Nephron (organoid): Measurements from ENCODE around the gene INSR.

Source experiments
- H3K27ac Mint-ChIP-seq, 3 experiments: 2 replicates each; pipeline ENCODE4 v1.8.0; 2020; ENCODE audit warnings: mixed read lengths in 3 of 3, mild to moderate bottlenecking in 2 of 3, moderate library complexity in 1 of 3
- H3K27me3 Mint-ChIP-seq: 2 replicates; pipeline ENCODE4 v1.8.0; 2021; ENCODE audit warnings: low read depth, mild to moderate bottlenecking, moderate library complexity, mixed read lengths
- H3K36me3 Mint-ChIP-seq: 2 replicates; pipeline ENCODE4 v1.8.0; 2020; ENCODE audit warnings: low read depth, mixed read lengths
- H3K4me1 Mint-ChIP-seq: 2 replicates; pipeline ENCODE4 v1.8.0; 2020; ENCODE audit warnings: mixed read lengths
- H3K4me3 Mint-ChIP-seq, 3 experiments: 2 replicates each; pipeline ENCODE4 v1.8.0; 2020; ENCODE audit warnings: mild to moderate bottlenecking in 3 of 3, mixed read lengths in 3 of 3, moderate library complexity in 2 of 3
- H3K9me3 Mint-ChIP-seq: 2 replicates; pipeline ENCODE4 v1.8.0; 2020; ENCODE audit warnings: mixed read lengths
- CTCF ChIP-seq, 3 experiments: fragments of 200-600 bp; sonication (generic); IDR thresholded peaks; one replicate each; pipeline ENCODE4 v1.5.0; 2021; ENCODE audit warnings: antibody characterized with exemption in 3 of 3; ENCODE audit not compliant: unreplicated experiment in 3 of 3

Gene INSR

DNA sequence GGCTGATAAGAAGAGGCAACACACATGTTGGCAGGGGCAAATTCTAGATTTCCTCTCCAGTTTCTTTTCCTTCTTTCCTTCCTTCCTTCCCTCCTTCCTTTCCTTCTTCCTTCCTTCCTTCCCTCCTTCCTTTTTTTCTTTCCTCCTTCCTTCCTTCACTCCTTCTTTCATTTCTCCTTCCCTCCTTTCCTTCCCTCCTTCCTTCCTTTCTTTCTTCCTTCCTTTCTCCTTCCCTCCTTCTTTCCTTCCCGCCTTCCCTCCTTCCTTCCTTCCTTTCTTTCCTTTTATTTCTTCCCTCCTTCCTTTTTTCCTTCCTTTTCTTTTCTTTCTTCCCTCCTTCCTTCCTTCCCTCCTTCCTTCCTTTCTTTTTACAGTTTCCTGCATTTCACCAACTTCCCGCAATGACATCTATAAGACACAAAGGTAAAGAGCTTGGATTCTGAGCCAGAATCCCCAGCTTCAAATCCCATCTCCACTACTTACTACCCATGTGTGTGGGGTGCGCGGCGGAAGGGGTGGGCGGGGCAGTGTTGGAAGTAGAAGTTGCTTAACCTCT is 35.3 kb downstream of the INSR start:
- H3K4me1 Mint-ChIP-seq: peaks cover 4% of the 10 kb centered on the region
- no peak for TF ChIP-seq CTCF (IDR thresholded peaks at IDR 0.05; ENCODE audit: unreplicated experiment in 3 of 3)
- no peak overlapping the region for H3K4me3 Mint-ChIP-seq
- no peaks in the 10 kb centered on the region for H3K36me3 Mint-ChIP-seq
- no peak overlapping the region for H3K27ac Mint-ChIP-seq
- no peaks in the 10 kb centered on the region for H3K9me3 Mint-ChIP-seq
- no peaks in the 10 kb centered on the region for H3K27me3 Mint-ChIP-seq

DNA sequence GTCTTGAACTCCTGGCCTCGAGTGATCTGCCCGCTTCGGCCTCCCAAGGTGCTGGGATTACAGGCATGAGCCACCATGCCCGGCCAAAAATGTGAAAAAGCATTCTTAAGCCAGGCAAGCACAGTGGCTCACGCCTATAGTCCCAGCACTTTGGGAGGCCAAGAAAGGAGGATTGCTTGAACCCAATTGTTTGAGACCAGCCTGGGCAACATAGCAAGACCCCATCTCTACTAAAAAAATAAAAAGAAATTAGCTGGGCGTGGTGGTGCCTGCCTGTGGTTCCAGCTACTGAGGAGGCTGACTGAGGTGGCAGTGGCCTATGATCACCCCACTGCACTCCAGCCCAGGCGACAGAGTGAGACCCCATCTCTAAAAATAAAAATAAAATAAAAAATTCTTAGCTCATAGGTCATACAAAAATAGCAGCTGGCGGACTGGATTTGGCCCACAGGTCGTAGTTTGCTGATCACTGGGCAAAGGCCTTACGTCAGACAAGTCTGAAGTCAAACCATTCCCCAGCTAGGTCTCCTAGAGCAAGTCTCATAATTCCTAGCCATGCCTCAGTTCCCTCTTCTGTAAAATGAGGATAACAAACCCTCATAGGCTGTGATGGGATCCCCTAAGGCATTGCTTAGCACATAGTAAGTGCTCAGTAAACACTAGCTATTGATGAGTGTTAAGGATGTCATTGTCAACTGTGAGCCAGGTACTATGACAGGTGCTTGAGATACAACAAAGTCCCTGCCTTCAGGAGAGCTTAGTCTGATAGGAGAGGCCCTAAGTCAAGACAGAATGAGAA is 36.0 kb downstream of the INSR start:
- TF ChIP-seq CTCF (IDR thresholded peaks at IDR 0.05; ENCODE audit: unreplicated experiment in 3 of 3): no peak
- H3K36me3 Mint-ChIP-seq: no peaks in the 10 kb centered on the region
- H3K4me1 Mint-ChIP-seq: peaks cover 4% of the 10 kb centered on the region
- H3K27me3 Mint-ChIP-seq: no peaks in the 10 kb centered on the region
- H3K9me3 Mint-ChIP-seq: no peaks in the 10 kb centered on the region
- no peak overlapping the region for H3K27ac Mint-ChIP-seq
- H3K4me3 Mint-ChIP-seq: no peak overlapping the region

GRCh38 chr19:7257148-7258040 is 36.8 kb downstream of the INSR start:
- Mint-ChIP-seq H3K9me3 (no peaks in the 10 kb centered on the region), H3K27me3 (no peaks in the 10 kb centered on the region), H3K27ac (peak overlapping the region in 1 of 3 experiments; percentile 63), H3K4me3 (no peak overlapping the region), H3K4me1 (peaks cover under 1% of the 10 kb centered on the region), H3K36me3 (no peaks in the 10 kb centered on the region)
- no peak for TF ChIP-seq CTCF (IDR thresholded peaks at IDR 0.05; ENCODE audit: unreplicated experiment in 3 of 3)

DNA sequence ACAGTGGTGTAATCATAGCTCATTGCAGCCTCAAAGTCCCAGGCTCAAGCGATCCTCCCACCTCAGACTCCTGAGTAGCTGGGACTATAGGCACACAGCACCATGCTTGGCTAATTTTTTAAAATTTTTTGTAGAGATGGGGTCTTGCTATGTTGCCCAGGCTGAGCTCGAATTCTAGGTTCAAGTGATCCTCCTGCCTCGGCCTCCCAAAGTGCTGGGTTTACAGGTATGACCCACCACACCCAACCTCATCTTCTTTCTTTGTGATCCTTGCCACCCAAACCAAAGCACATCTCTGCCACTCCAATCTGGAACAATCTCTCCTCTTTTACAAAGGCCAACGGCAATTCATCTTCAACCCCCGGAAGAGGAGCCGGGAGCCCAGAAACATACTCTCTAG is 38.6 kb downstream of the INSR start:
- TF ChIP-seq CTCF (IDR thresholded peaks at IDR 0.05; ENCODE audit: unreplicated experiment in 3 of 3): no peak
- H3K4me1 Mint-ChIP-seq: no peaks in the 10 kb centered on the region
- no peaks in the 10 kb centered on the region for H3K36me3 Mint-ChIP-seq
- H3K27me3 Mint-ChIP-seq: no peaks in the 10 kb centered on the region
- H3K27ac Mint-ChIP-seq: no peak overlapping the region
- H3K9me3 Mint-ChIP-seq: no peaks in the 10 kb centered on the region
- H3K4me3 Mint-ChIP-seq: no peak overlapping the region

DNA sequence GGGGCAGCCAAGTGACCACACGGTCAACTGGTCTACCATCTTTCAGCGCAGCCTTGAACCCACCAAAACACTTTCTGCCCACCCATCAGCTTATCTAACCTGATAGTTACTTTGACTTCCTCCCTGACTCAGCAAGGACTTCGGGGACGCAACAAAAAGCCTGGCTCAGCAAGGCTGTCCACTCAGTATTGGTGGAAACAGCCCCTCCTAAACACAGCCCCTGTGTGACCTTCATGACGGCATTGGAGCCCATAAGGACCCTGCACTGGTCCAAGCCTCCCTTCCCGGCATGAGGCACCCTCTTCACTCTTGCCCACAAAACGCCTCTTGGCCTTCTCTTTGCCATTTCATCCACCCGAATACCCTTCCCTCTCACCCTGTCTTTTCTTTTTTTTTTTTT is 39.1 kb downstream of the INSR start:
- no peaks in the 10 kb centered on the region for H3K9me3 Mint-ChIP-seq
- H3K36me3 Mint-ChIP-seq: no peaks in the 10 kb centered on the region
- no peak overlapping the region for H3K27ac Mint-ChIP-seq
- no peaks in the 10 kb centered on the region for H3K4me1 Mint-ChIP-seq
- no peak for TF ChIP-seq CTCF (IDR thresholded peaks at IDR 0.05; ENCODE audit: unreplicated experiment in 3 of 3)
- H3K4me3 Mint-ChIP-seq: no peak overlapping the region
- H3K27me3 Mint-ChIP-seq: no peaks in the 10 kb centered on the region
